ENCODE data around the gene MAPKAPK5.
"Not testable (repeated sequence)": the region's sequence is repeated elsewhere in the genome, so short reads cannot be mapped to it uniquely, and the experiment has no call there.

GRCh38 chr12:111835531-111836181 lies 6.4 kb upstream of the MAPKAPK5 start:
- TF ChIP-seq CTCF, POLR2A (IDR thresholded peaks at IDR 0.05): not testable (repeated sequence)
